Mammary epithelial cell (primary cell): Measurements from ENCODE around the gene AJM1.

Source experiments
- CTCF ChIP-seq, 2 donors: IDR thresholded peaks in 1 of 2; conservative IDR thresholded peaks in 1 of 2; 2 replicates each; pipeline ENCODE4 v1.5.1; 2011 to 2012; ENCODE audit warnings: inconsistent platforms in 2 of 2, low read length in 2 of 2, mild to moderate bottlenecking in 2 of 2, control low read depth in 1 of 2, low read depth in 1 of 2; ENCODE audit not compliant: insufficient read depth in 1 of 2; ENCODE audit errors: extremely low read depth in 1 of 2
- EZH2 ChIP-seq: IDR thresholded peaks from 2 replicates; pipeline ENCODE4 v1.6.1; 2012; ENCODE audit warnings: low read length, inconsistent platforms, borderline replicate concordance

- TF ChIP-seq EZH2 (no peak), CTCF (conservative IDR thresholded peaks at IDR 0.05 in 1 of 2, IDR thresholded peaks at IDR 0.05 in 1 of 2; ENCODE audit: extremely low read depth in 1 of 2, insufficient read depth in 1 of 2, low read depth in 1 of 2, low read length in 2 of 2) (no peak)
Observed at GRCh38 chr9:136806067-136806466, 36.2 kb upstream of the AJM1 start.
